GM21576 (cell line): ENCODE data around the gene FITM1.

Source experiments
- ATAC-seq: cut with Tn5 transposase; IDR thresholded peaks from one replicate; pipeline ENCODE4 v1.9.1; 2021; ENCODE audit warnings: mild to moderate bottlenecking, moderate library complexity; ENCODE audit not compliant: unreplicated experiment

Gene FITM1, protein sequence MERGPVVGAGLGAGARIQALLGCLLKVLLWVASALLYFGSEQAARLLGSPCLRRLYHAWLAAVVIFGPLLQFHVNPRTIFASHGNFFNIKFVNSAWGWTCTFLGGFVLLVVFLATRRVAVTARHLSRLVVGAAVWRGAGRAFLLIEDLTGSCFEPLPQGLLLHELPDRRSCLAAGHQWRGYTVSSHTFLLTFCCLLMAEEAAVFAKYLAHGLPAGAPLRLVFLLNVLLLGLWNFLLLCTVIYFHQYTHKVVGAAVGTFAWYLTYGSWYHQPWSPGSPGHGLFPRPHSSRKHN

GRCh38 chr14:24130380-24130716 is at the start of gene FITM1:
Gene FITM1, plus strand, starts transcription at chr14:24130659. Its CDS starts 905 bp downstream, at chr14:24131564.
- no peak for ATAC-seq

DNA sequence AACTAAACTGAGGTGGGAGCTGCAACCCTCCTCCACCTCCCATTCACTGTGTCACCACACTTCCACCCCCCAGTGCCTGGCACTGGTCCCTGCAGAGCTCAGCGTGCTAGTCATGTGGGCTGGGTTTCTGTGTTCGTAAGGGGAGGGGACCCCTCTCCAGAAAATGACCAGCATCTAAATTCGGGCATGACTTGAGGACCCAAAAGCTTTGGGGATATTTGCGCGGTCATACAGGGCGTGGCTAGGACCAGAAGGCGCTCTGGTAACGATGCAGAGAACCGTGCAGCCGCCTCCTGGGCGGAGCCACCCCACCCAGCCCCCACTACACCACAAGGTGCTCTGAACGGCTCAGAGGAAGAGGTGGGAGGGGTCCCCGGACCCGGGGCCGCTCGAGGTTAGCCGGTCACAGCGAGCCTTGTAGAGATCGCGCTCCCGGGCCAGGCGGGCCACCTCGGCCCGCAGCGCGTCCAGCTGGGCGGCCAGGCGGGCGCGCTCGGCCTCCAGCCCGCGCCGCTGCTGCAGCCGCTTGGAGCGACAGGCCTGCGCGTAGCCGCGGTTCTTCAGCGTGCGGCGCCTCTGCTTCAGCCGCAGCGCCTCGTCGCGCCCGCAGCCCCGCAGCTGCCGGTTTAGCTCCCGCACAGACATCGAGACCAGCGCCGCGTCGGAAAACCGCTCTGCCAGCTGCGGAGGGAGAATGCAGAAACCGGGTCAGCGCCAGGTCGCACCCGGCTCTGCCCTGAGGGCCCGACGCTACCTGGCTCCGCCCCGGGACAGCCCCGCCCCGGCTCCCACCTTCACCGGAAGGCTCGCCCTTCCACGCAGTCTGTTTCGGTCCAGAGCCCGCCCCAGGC is 49.3 kb upstream of the FITM1 start:
- peak; percentile 88 for ATAC-seq

DNA sequence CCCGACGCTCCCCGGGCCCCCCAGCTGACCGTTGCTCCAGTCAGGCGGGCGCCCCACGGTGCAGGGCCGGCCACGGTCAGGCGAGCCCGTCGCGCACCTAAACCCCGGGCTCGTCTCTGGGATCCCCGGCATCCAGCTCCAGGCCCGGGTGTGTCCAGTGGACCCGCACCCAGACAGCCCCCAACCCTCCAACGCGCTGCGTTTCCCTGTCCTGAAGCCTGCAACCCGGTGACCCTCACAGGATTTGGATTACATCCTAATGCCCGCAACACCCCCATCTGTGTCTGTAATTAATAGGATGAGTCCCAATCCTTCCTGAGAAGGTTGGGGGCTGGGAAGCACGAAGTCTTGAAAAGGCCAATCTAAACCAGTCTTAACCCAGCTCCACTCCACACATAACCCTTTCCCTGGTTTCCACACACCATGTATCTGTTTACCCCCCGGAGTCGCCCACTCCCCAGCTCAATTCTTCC is 48.7 kb upstream of the FITM1 start:
- ATAC-seq, result no peak

GRCh38 chr14:24082411-24083080 is 47.9 kb upstream of the FITM1 start:
- no peak for ATAC-seq

DNA sequence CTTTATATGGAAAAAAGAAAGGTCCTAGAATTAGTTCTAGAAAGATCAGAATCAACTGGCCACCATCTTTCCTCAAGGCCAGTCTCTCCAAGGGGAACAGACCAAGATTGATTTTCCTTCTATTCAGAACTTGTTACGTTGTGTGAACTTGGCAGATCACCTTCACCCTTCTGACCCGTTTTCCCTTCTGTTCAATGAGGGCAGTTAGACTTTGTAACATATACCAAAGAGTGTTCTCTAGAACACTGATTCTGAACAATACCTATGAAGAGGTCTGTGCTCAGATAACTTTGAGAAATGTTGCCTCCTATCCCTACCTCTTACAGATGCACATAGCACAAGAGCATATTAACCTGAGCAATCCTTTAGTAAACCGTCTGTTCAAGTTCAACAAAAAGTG is 47.0 kb upstream of the FITM1 start:
- no peak for ATAC-seq

DNA sequence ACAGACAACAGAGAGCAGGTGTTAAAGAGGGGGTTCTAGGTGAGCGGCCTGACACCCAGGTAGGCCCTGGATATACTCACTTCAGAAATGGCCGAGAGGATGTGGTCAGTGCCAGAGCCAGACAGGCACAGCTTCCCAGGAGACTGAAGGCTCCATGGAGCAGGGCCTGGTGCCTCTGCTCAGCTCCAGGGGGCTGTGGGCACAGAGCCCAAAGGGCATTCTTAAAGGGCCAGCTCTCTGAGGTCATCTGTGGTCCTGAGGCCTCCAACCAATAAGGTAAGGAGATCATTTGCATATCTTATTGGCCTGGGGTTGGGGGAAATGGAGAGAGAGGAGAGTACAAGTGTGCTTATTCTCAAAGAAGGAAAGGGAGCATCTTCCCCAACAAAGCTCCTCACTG is 46.0 kb upstream of the FITM1 start:
- ATAC-seq, result no peak

GRCh38 chr14:24085215-24085614 is 45.2 kb upstream of the FITM1 start:
- no peak for ATAC-seq

GRCh38 chr14:24086193-24086955 is 44.1 kb upstream of the FITM1 start:
- no peak for ATAC-seq

DNA sequence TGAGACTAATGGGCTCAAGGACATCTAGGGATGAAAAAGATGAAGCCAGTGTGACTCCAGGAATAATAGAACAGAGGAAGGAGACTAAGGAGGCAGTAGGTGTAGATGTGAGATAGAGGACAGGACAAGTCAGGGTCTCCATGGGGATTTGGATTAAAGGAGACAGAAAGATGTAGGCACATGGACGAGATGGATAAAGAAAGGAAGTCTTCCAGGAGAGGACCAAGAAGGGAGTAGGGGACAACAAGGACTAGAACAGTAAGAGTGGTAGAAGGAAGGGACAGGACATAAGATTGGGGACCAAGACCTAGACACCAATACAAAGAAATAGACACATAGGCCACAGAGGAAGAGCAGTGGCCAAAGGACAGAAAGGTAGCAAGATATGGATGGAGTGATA is 43.5 kb upstream of the FITM1 start:
- no peak for ATAC-seq

- no peak for ATAC-seq
These were observed 42.4 kb upstream of the FITM1 start for GRCh38 chr14:24088095-24088494.

DNA sequence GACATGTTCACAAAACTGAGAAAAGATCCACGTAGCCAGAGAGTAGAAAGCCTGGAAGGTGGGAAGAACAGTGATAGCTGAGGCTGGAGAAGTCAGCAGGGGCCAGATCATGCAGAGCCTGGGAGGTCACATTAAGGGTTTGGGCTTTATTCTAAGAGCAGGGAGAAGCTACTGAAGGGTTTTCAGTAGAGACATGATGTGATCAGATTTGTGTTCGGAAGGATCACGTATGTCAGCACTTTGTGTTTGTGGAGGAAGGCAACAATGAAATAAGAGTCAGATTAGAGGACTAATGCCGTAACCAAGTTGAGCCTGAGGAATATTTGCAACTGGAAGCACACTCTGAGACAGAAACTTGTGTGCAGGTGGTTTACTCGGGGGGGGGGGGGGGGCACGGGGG is 40.6 kb upstream of the FITM1 start:
- ATAC-seq, result no peak

- ATAC-seq, result no peak
These were observed 38.4 kb upstream of the FITM1 start for GRCh38 chr14:24092110-24092504.

- no peak for ATAC-seq
These were observed 37.8 kb upstream of the FITM1 start for GRCh38 chr14:24092505-24093206.

- ATAC-seq, result no peak
These were observed 37.1 kb upstream of the FITM1 start for GRCh38 chr14:24093207-24093900.

DNA sequence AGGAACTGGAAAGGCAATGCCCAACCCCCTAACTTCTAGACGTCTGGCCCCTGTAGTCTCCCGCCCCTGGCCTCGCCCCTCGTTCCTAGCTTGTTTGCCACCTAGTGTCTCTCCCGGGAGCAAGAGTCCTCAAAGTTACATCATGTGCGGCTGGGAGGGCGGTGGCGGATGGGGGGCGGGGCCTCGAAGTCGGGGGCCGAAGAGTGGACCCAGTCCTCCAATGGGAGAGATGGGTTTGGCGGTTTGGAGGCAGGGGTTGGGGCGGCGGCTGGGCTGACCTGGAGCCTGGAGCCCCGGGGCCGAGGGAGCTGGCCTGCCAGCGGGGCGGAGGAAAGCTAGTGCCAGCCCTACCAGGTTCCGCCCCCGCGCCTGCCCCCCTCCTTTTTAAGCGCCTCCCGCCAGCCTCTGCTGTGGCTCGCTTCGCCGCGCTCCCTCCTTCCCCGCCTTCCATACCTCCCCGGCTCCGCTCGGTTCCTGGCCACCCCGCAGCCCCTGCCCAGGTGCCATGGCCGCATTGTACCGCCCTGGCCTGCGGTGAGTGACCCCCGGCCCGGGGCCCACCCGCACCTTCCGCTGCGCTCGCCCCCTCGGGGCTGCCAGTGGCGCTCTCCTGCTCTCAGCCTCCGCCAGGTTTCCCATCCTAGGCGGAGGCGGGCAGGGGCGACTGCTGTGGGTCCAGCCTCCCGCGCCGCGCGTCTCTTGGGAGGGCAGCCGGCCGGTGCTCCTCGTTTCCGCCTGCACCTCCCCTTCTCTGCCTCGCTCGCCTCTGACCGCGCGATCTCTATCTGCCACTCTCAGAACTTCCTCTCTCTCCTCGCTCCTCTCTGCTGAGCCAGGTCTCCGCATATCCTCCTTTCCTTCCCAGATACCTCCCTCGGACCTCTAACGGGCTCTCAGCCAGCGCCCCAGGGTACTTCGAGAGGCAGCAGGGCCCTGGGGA is 36.3 kb upstream of the FITM1 start, which contains the start of gene PCK2:
Gene PCK2, plus strand, starts transcription at position 411 of the 940 bp plus-strand sequence. Its CDS starts 95 bp downstream, at position 506.
- peak; percentile 45 for ATAC-seq

DNA sequence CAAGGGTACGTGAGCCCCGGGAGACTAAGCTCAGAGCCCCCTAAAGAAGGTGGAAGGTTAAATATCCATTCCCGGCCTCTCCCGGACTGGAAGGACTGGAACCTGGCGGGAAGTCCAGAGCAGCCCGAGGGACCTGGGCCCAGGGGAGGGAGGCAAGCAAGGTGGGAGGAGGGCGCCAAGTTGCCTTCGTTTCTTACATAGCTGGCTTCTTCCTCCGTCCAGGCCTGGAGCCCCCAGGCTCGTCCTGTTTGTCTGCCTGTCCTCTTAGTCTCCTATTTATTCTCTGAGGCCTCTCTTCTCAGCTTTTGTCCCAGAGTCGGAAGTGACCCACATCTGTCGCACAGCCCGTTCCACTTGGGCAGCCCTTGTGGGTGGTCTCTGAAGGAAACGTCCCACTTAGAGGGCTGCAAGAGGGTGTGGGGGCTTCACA is 35.6 kb upstream of the FITM1 start:
- ATAC-seq, result no peak

GRCh38 chr14:24095271-24096068 is 35.0 kb upstream of the FITM1 start:
- ATAC-seq, result peak; percentile 70
